AG09319 (cell line): Measurements from ENCODE around the gene XAF1.
A peak's percentile ranks its signal among the peaks of the same experiment; 100 is the strongest.
"Not testable (repeated sequence)": the region's sequence is repeated elsewhere in the genome, so short reads cannot be mapped to it uniquely, and the experiment has no call there.

ENCODE experiments used
- DNase-seq: peaks from one replicate; pipeline ENCODE4 v3.0.0-alpha.2; 2010; ENCODE audit warnings: low read depth; ENCODE audit errors: extremely low read depth
- TF ChIP-seq, protein P1 (sequence below): IDR thresholded peaks from 2 replicates; pipeline ENCODE4 v1.5.1; 2011; ENCODE audit warnings: low read depth, mild to moderate bottlenecking, inconsistent platforms, low read length, moderate library complexity

Gene XAF1

DNA sequence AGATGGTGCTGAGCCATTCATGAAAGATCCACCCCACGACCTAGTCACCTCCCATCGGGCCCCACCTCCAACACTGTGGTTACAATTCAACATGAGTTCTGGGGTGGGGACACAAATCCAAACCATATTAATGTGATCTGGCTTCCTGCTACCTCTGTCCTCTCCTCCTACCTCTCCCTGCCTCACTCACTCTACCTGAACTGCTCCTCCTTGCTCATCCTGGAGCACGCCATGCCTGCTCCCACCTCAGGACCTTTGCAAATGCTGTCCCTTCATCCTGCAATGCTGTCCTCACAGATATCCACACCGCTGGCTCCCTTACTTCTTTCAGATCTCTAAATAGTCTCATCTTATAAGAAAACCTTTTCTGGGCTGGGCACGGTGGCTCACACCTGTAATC is 31.8 kb upstream of the XAF1 start:
- no peak for DNase-seq
- TF ChIP-seq, protein P1, sequence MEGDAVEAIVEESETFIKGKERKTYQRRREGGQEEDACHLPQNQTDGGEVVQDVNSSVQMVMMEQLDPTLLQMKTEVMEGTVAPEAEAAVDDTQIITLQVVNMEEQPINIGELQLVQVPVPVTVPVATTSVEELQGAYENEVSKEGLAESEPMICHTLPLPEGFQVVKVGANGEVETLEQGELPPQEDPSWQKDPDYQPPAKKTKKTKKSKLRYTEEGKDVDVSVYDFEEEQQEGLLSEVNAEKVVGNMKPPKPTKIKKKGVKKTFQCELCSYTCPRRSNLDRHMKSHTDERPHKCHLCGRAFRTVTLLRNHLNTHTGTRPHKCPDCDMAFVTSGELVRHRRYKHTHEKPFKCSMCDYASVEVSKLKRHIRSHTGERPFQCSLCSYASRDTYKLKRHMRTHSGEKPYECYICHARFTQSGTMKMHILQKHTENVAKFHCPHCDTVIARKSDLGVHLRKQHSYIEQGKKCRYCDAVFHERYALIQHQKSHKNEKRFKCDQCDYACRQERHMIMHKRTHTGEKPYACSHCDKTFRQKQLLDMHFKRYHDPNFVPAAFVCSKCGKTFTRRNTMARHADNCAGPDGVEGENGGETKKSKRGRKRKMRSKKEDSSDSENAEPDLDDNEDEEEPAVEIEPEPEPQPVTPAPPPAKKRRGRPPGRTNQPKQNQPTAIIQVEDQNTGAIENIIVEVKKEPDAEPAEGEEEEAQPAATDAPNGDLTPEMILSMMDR = no peak

DNA sequence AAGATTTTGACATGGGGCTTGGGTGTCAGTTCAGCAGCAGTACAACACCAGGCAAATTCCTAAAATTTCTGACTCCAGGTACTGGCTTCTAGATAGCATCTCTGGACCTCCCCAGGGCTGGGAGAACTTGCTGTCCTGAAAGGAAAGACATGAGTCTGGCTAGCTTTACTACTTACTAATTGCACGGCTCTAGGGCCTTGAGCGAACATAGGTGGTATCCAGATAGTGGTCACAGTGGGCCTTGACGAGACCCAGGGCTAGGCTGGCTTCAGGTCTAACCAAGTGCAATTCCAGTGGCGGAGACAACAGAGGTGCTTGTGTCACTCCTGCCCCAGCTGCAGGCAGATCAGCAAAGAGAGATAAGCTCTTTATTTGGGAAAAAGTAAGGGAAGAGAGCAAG is 26.3 kb upstream of the XAF1 start:
- no peak for DNase-seq
- TF ChIP-seq, protein P1 = no peak

DNA sequence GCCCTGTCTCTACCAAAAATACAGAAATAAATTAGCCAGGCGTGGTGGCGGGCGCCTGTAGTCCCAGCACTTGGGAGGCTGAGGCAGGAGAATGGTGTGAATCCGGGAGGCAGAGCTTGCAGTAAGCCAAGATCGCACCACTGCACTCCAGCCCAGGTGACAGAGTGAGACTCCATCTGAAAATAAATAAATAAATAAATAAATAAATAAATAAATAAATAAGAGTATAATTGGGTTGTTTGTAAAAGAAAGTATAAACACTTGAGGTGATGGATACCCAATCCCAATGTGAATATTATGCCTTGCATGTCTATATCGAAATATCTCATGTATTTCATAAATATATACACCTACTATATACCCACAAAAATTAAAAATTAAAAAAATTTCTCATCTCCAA is 9.2 kb upstream of the XAF1 start:
- not testable (repeated sequence) for DNase-seq

DNA sequence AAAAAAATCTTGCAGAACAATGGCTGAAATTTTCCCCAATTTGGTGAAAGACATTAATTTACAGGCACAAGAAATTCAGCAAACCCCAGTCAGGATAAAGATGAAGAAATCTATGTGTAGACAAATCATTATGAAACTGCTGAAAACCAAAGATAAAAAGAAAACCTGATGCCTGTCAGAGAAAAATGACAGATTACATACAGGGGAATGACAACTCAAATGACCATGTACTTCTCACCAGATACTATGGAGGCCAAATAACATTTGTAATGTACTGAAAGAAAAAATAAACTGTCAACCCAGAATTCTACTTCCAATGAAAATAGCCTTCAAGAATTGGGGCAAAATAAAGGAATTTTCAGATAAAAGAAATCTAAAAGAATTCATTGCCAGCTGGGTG is 7.2 kb upstream of the XAF1 start:
- TF ChIP-seq, protein P1 = no peak
- DNase-seq = no peak

DNA sequence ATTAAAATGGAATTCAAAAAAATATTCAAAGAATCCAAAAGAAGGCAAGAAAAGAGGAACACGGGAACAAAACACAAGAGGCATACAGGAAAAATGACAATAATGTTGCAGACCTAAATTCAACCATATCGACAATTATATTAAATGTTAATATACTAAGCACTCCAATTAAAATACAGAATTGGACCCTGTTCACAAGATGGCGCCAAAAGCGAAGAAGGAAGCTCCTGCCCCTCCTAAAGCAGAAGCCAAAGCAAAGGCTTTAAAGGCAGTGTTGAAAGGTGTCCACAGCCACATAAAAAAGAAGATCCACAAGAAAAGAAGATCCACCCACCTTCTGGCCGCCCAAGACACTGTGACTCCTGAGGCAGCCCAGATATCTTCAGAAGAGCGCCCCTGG is 6.3 kb upstream of the XAF1 start:
- no peak for DNase-seq

DNA sequence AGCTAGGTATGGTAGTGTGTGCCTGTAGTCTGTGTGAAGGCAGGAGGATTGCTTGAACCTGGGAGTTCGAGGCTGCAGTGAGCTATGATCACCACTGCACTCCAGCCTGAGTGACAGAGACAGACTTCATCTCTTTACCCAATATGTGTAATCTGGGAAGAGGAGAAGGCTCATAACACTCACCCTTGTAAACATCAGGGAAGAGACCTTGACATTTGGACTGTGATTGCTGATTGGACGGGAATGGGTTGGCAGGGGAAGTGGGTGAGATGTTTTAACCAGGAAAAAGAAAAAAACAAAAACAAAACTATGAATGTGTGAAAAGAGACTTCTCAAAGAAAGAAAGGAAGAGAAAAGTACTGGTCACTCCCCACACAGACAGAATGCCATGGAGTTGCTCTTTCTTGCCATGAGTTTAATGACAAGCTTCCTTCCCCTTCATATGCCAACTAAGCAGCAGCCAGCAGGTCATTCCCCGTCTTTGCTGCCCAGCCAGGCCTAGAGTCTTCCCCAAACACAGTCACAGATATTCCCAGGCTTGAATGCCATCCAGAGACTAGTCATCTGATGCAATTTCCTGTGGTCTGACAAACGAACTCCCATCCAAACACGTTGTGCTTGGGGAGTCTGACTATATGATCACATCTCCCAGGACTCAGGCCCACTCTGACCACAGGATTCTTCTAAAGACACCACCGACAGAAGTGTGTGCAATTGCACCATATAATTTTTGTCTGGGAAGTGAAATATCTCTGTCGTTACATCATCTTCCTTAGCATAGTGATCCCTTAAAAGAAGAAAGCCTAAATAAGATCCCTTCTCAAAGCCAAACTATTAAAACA is 3.6 kb upstream of the XAF1 start:
- DNase-seq = peak; percentile 98
- TF ChIP-seq, protein P1 = no peak

More for the DNA sequence above, 6.3 kb upstream of the XAF1 start:
- TF ChIP-seq, protein P1 = no peak

DNA sequence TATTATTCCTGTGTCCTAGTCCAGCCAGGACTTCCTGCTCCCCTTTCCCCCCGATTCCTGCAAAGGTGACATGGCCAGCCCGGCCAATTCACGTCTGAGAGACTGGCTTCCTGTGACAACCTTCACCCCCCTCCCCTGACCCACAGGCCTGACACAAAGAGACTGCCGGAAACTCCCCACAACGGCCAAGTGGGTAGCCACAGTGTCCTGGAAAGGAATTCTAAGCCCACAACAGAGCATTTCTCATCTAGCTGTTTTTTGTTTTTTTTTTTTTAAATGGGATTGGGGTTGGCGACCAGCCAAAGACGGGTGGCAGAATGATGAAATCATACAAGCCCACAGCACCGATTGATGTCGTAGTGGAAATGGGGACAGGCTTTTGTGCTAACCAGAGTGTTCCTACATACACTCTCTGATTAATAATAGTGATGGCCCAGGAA is 2.8 kb upstream of the XAF1 start:
- TF ChIP-seq, protein P1 = no peak
- DNase-seq = peak; percentile 34

DNA sequence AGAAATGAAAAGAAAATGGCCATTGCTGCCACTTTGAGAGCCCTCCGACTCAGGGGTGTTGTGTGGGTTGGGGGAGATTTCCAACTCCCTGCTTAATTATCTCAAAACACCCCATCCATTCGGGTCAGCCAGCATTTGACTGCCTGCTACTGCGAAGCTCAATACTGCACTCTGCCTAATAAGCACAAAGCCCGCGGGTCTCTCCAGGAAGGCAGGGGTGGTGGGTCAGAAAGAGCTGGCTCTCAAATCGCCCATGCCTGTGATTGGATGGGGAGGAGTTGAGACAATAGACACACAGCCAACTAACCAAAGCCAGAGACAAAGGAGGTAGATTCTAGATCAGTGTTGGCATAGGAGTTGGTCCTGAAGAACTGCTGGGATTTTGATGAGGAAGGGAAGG is 2.3 kb upstream of the XAF1 start:
- TF ChIP-seq, protein P1 = no peak
- DNase-seq = no peak
